Measurements from ENCODE around the gene PTH1R.

DNA sequence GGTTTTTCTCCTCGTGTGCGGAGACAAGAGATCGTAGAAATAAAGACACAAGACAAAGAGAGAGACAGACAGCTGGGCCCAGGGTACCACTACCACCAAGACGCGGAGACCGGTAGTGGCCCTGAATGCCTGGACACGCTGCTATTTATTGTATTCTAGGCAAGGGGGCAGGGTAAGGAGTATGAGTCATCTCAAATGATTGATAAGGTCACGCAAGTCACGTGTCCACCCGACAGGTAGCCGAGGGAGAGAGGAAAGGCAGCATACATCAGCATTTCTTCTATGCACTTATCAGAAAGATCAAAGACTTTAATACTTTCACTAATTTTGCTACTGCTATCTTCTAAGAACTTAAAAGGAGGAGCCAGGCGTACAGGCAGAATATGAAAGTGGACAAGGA is 42.5 kb upstream of the PTH1R start:
- TF ChIP-seq, protein P1, sequence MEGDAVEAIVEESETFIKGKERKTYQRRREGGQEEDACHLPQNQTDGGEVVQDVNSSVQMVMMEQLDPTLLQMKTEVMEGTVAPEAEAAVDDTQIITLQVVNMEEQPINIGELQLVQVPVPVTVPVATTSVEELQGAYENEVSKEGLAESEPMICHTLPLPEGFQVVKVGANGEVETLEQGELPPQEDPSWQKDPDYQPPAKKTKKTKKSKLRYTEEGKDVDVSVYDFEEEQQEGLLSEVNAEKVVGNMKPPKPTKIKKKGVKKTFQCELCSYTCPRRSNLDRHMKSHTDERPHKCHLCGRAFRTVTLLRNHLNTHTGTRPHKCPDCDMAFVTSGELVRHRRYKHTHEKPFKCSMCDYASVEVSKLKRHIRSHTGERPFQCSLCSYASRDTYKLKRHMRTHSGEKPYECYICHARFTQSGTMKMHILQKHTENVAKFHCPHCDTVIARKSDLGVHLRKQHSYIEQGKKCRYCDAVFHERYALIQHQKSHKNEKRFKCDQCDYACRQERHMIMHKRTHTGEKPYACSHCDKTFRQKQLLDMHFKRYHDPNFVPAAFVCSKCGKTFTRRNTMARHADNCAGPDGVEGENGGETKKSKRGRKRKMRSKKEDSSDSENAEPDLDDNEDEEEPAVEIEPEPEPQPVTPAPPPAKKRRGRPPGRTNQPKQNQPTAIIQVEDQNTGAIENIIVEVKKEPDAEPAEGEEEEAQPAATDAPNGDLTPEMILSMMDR (optimal IDR thresholded peaks at IDR 0.05 in 1 of 3, IDR thresholded peaks at IDR 0.05 in 1 of 3, conservative IDR thresholded peaks at IDR 0.05 in 1 of 3; ENCODE audit: extremely low read depth in 1 of 3, insufficient read depth in 2 of 3, low read length in 3 of 3): no peak
- no peak for TF ChIP-seq EZH2 (IDR thresholded peaks at IDR 0.05; ENCODE audit: low read length)
